ENCODE results near the gene LRFN3.

GRCh38 chr19:35911173-35911572 lies 25.0 kb upstream of the LRFN3 start:
- TF ChIP-seq CTCF (IDR thresholded peaks at IDR 0.05), result no peak
- TF ChIP-seq POLR2A (IDR thresholded peaks at IDR 0.05), result no peak

Data from testis (tissue), 2 donors.